Gastrocnemius medialis (tissue), 4 donors: ENCODE data around the gene OR10G3. TPM values are rescaled to one million over a fixed set of nuclear protein-coding genes. Genes with fewer than 3 reads are reported as not detected.
"Not testable (repeated sequence)": the region's sequence is repeated elsewhere in the genome, so short reads cannot be mapped to it uniquely, and the experiment has no call there.

Experiments
- ATAC-seq, 2 donors: fragments of 150-250 bp; one replicate each; pipeline ENCODE4 v1.9.1; 2016
- DNase-seq, 2 donors: peaks; one replicate each; pipeline ENCODE4 v3.0.0-alpha.2; 2019
- H3K27ac ChIP-seq, 4 donors: fragments of 200-600 bp; sonication (generic); 1 replicate in 1 of 4; 2 replicates in 3 of 4; pipeline ENCODE4 v1.5.1; 2016 to 2018; ENCODE audit warnings: mild to moderate bottlenecking in 2 of 4, moderate library complexity in 1 of 4
- H3K27me3 ChIP-seq, 3 donors: fragments of 200-600 bp; sonication (generic) in 2 of 3; 1 replicate in 1 of 3; 2 replicates in 2 of 3; pipeline versions ENCODE4 v1.5.1 to v1.6.0; 2016 to 2019; ENCODE audit warnings: mild to moderate bottlenecking in 1 of 3, moderate library complexity in 1 of 3
- H3K36me3 ChIP-seq, 2 donors: fragments of 200-600 bp; sonication (generic) in 1 of 2; one replicate each; pipeline ENCODE4 v1.5.1; 2017 to 2018
- H3K4me1 ChIP-seq, 2 donors: fragments of 200-600 bp; sonication (generic) in 1 of 2; one replicate each; pipeline ENCODE4 v1.5.1; 2016 to 2017; ENCODE audit warnings: mild to moderate bottlenecking in 2 of 2
- H3K4me3 ChIP-seq, 4 donors: fragments of 200-600 bp; sonication (generic) in 3 of 4; 1 replicate in 1 of 4; 2 replicates in 3 of 4; pipeline ENCODE4 v1.5.1; 2016 to 2019; ENCODE audit warnings: mild to moderate bottlenecking in 2 of 4
- H3K9me3 ChIP-seq, 3 donors: fragments of 200-600 bp; sonication (generic) in 2 of 3; 1 replicate in 1 of 3; 2 replicates in 2 of 3; pipeline ENCODE4 v1.5.1; 2016 to 2019
- CTCF ChIP-seq, 5 experiments: fragments of 450-650 bp in 3 of 5; fragments of 200-600 bp in 2 of 5; sonication (generic) in 2 of 5; IDR thresholded peaks in 4 of 5; conservative IDR thresholded peaks in 1 of 5; 1 replicate in 4 of 5; 2 replicates in 1 of 5; pipeline ENCODE4 v1.5.1; 2016 to 2019; ENCODE audit warnings: antibody characterized with exemption in 5 of 5, mild to moderate bottlenecking in 3 of 5, moderate library complexity in 3 of 5
- POLR2A ChIP-seq, 2 donors: fragments of 450-650 bp; IDR thresholded peaks; one replicate each; pipeline ENCODE4 v1.6.1; 2017; ENCODE audit warnings: antibody characterized with exemption in 2 of 2, mild to moderate bottlenecking in 2 of 2, moderate library complexity in 2 of 2
- in situ Hi-C, 4 donors: fragments of 200-750 bp; cut with MboI; loops; one replicate each; pipeline versions ENCODE4 v1.15.0 to v1.8.0; 2017; ENCODE audit warnings: low sequenced_read_pairs in 4 of 4
- intact Hi-C: fragments of 100-400 bp; cut with DNase I; formaldehyde crosslinking; loops from one replicate; pipeline ENCODE4 v1.15.1; 2023; ENCODE audit warnings: low total_unique reads
- total RNA-seq, 4 donors: library from RNA; depleted of rRNA; stranded (reverse); fragments of >200 nt; gene quantifications; one replicate each; pipeline versions ENCODE4 v1.1.0 to v1.2.3, GENCODE V29; 2016

OR10G3 gene
- total RNA-seq, 4 donors from 2014 or later, result not detected

GRCh38 chr14:21557084-21557901 lies 22.6 kb downstream of the OR10G3 start:
- Histone ChIP-seq H3K27me3 (no peaks in the 10 kb centered on the region), H3K4me1 (no peaks in the 10 kb centered on the region), H3K27ac (peak overlapping the region; percentile 6 to 24 (median 22)), H3K36me3 (no peaks in the 10 kb centered on the region), H3K9me3 (no peaks in the 10 kb centered on the region), H3K4me3 (peak overlapping the region; percentile 17 to 48 (median 42))
- intact Hi-C loops, result loop anchor here (1.0 to 5.0 kb wide), 4 partner anchors 45 to 120 kb away; partner anchors contain the start of genes CHD8 and METTL3
- peak; percentile 43 to 44 for DNase-seq
- in situ Hi-C loops, result loop anchor here in 1 of 4 donors (5.0 kb wide), 1 partner anchor 55 kb away; no protein-coding TSS in a partner anchor
- peak; percentile 61 to 76 (median 68) for TF ChIP-seq CTCF (IDR thresholded peaks at IDR 0.05 in 4 of 5, conservative IDR thresholded peaks at IDR 0.05 in 1 of 5)
- no peak for TF ChIP-seq POLR2A (IDR thresholded peaks at IDR 0.05)
- ATAC-seq, result peak; percentile 71 to 87

GRCh38 chr14:21556378-21557083 lies 23.3 kb downstream of the OR10G3 start:
- DNase-seq, result no peak
- in situ Hi-C loops (loop anchor here in 1 of 4 donors (5.0 kb wide), 1 partner anchor 54 kb away; no protein-coding TSS in a partner anchor), intact Hi-C loops (loop anchor here (1.0 to 5.0 kb wide), 4 partner anchors 44 to 119 kb away; partner anchors contain the start of genes CHD8 and METTL3)
- Histone ChIP-seq H3K27ac (no peak overlapping the region), H3K4me3 (no peak overlapping the region), H3K4me1 (no peaks in the 10 kb centered on the region), H3K9me3 (no peaks in the 10 kb centered on the region), H3K36me3 (no peaks in the 10 kb centered on the region), H3K27me3 (no peaks in the 10 kb centered on the region)
- no peak for TF ChIP-seq POLR2A (IDR thresholded peaks at IDR 0.05)
- no peak for TF ChIP-seq CTCF (IDR thresholded peaks at IDR 0.05 in 4 of 5, conservative IDR thresholded peaks at IDR 0.05 in 1 of 5)
- ATAC-seq, result peak in 1 of 2 donors; percentile 11

GRCh38 chr14:21553266-21553665 lies 26.6 kb downstream of the OR10G3 start:
- no peak for ATAC-seq
- H3K27ac ChIP-seq, result no peak overlapping the region
- no peak overlapping the region for H3K4me3 ChIP-seq
- H3K36me3 ChIP-seq, result no peaks in the 10 kb centered on the region
- H3K4me1 ChIP-seq, result no peaks in the 10 kb centered on the region
- intact Hi-C loops (no loop called here), in situ Hi-C loops (no loop called here)
- no peaks in the 10 kb centered on the region for H3K27me3 ChIP-seq
- no peaks in the 10 kb centered on the region for H3K9me3 ChIP-seq
- no peak for TF ChIP-seq CTCF (IDR thresholded peaks at IDR 0.05 in 4 of 5, conservative IDR thresholded peaks at IDR 0.05 in 1 of 5)
- TF ChIP-seq POLR2A (IDR thresholded peaks at IDR 0.05), result no peak
- no peak for DNase-seq

GRCh38 chr14:21544588-21544987 lies 35.3 kb downstream of the OR10G3 start:
- H3K4me3 ChIP-seq, intact Hi-C loops, ATAC-seq, H3K27me3 ChIP-seq, H3K27ac ChIP-seq, H3K9me3 ChIP-seq, H3K4me1 ChIP-seq, H3K36me3 ChIP-seq, DNase-seq, in situ Hi-C loops: not testable (repeated sequence)

- H3K27ac ChIP-seq, result no peak overlapping the region
- in situ Hi-C loops (no loop called here), intact Hi-C loops (no loop called here)
- no peaks in the 10 kb centered on the region for H3K36me3 ChIP-seq
- ATAC-seq (no peak), DNase-seq (no peak)
- no peaks in the 10 kb centered on the region for H3K4me1 ChIP-seq
- H3K27me3 ChIP-seq, result peaks cover 0 to 3% (median 0%) of the 10 kb centered on the region in 3 donors
- no peaks in the 10 kb centered on the region for H3K9me3 ChIP-seq
- no peak overlapping the region for H3K4me3 ChIP-seq
- TF ChIP-seq CTCF (IDR thresholded peaks at IDR 0.05 in 4 of 5, conservative IDR thresholded peaks at IDR 0.05 in 1 of 5) (no peak), POLR2A (IDR thresholded peaks at IDR 0.05) (no peak)
Measured at GRCh38 chr14:21543963-21544362, 35.9 kb downstream of the OR10G3 start.
